HG02763 (cell line): Measurements from ENCODE around the gene PRKN.

ENCODE experiments used
- ATAC-seq: cut with Tn5 transposase; IDR thresholded peaks from one replicate; pipeline ENCODE4 v1.9.1; 2021; ENCODE audit warnings: mild to moderate bottlenecking, moderate library complexity; ENCODE audit not compliant: unreplicated experiment

Gene PRKN

DNA sequence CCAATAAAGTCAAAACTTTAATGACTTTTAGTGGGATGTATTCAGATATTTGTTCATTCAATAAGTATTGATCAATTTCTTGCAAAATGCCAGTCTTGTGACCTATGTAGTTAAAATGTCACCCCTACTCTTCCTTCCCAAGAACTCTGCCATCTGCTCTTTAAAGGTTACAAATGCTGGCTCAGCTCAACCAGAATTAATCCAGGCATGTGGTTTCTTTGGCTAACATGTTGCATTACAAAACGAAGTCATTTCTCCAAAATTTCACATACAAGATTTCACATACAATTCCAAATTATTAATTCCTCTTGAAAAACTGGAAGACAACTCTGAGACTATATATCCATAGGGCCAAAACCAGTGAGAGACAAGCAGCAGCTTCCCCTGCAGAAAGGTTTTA is 395.7 kb downstream of the PRKN start:
- no peak for ATAC-seq

DNA sequence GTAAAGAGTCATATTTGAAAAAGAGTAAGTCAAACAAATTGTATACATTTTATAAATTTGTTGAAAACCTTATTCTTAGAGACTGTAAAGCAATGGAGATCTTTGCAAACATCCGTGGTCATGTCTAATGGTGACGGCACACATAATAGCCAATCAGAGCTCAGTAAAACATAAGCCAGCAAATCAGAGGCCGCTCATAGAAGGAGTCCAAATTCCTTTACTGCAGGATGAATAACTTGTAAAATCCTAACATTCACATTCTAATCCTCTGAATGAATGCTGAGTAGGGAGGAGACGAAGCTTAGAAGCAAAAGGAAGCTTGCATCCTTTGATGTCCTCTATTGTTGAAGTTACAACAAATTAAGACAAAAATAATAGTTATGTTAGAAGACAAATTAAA is 401.7 kb downstream of the PRKN start:
- ATAC-seq: no peak

DNA sequence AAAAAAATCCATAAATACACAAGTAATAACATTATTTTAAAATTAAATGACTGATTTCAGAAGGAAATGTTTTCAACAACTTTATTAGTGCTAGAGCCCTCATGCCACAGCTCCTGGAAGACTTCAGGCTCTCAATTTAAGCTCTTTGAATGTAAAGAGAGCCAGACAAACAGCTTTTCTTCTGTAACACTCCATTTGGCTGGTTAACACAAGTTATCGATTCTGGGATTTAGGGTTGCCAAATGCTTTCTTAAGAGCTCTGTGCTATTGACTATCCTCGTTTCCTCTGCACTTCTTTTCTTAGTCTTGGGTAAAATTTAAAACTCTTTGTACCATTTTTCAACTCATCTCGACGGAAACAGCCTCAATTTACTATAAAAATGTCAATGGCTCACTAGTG is 402.5 kb downstream of the PRKN start:
- ATAC-seq: no peak

DNA sequence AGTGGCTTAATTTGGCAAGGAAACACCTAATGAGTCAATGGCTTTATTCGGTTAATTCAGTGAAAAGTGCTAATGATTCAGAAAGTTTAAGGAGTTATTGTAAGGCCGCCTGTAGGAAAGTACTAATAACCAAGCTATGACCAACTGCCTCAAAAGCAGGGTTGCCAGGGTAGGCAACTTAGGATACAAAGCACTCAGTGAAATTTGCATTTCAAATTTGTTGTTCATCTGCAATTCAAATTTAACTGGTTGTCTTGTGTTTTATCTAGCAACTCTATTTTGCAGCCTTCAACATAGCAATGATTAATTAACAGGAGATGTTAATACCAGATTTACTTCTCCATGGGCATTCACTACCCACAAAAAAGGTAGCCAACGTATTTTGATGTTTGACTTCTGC is 412.3 kb downstream of the PRKN start:
- ATAC-seq: no peak

DNA sequence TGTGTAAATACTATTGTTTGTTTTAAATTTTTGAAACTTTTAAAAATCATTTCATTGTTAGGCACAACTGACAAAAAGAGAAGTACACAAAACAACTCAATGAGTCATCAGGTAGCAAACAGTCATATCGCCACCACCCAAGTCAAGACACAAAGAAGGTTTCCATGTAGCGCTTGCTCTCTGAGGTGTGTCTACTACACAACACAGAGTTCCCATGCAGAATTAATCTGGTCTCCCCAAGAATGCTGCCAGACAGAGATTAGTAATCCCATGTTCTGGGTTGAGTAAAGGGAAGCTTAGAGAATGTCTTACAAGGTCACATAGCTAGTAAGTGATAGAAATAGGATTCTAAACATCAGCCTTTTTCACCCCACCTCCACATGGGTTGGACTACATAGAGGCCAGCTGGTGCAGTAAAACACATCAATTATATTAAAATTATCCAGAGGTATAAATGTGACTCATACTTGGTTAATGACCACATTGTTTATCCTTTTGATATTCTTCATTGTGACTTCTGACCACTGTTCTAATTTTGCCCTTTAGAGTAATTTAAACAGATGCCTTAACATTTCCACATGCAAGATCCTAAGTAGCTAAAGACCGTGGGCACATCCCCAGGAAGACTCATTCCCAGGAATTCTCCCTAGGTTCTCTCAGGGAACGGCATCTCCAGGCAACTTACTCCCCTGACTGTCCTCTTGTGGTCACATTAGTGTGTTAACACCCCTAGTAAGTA is 413.5 kb downstream of the PRKN start:
- no peak for ATAC-seq

DNA sequence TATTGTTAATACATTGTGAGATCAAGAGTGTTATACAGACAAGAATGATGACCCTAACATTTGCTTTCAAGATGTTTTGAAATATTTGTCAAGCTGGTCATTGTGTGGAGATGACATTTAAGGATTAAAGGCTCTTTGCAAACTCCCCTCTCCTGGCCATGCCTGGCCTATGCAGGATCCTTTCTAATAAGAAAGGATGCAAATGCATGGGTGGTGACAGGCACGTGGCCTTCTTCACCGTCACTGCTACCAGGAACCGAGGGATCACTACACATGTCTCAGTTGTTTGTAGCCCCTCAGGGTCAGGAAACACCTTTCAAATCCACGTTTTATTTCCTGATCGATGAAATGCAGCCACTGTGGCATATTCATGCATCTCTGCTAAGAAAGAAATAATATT is 419.7 kb downstream of the PRKN start:
- no peak for ATAC-seq

GRCh38 chr6:162306616-162307015 is 420.9 kb downstream of the PRKN start:
- no peak for ATAC-seq

DNA sequence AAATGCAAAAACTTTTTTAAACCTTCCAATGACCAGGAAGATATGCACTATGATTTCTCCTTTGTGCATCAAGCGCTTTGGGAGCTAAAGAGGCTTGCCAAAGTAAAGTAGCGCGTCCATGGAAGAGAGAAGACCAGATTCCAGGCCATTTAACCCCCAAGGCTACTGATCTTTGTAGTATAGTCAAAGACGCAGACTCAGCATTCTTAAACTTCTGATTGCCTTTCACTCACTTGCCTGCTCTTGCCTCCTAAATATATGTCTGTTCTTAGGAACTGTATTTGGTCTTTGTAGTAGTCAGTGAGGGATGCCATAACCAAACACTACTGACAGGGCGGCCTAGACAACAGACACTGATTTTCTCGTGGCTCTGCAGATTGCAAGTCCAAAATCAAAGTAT is 426.4 kb downstream of the PRKN start:
- no peak for ATAC-seq

GRCh38 chr6:162294029-162294428 is 433.5 kb downstream of the PRKN start:
- no peak for ATAC-seq

GRCh38 chr6:162292915-162293314 is 434.7 kb downstream of the PRKN start:
- no peak for ATAC-seq

DNA sequence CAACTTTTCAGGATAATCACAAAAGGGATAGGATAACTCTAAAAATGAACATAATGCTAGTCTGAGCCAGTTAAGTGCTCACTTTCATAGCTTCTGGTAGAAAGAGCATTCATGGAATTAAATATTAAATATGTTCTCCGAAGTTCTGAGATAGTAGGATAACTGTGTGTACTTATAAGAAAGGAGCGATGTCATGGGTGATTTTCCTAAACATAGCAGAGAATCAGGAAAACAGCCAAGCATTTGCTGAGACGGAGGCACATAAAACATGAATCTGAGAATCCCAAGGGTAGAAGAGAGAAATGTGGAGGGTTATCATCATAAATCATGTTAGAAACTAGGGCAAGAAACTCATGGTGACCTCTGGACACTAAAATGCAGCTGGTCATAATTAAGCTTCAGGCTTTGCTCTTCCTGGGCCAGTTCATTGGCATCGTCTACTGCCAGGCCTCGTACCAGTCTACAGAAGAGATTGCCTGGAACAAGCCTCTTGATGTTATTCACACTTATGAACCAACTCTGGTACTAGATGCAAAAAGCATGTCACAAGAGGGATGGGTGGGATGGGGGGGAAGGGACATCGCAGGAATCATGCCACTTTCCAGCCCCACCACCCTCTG is 436.6 kb downstream of the PRKN start:
- ATAC-seq: no peak

DNA sequence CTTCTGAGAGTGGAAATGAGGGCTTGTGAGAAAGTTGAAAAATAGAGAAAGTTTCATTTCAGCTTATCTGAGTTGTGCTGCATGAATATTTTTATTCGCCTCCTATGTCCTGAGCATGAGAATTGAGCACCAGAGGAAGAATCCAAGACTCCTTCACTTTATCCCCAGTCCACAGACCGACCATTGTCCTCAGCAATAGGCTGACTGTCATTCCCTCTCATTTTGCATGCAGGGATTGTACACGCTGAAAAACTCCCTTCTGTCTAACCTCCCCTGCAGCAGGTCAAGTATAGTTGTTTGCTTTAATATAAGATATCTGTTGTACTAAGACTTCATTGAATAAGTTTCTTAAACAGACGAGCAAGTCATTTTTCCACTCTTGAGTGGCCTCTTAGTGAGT is 437.6 kb downstream of the PRKN start:
- no peak for ATAC-seq

DNA sequence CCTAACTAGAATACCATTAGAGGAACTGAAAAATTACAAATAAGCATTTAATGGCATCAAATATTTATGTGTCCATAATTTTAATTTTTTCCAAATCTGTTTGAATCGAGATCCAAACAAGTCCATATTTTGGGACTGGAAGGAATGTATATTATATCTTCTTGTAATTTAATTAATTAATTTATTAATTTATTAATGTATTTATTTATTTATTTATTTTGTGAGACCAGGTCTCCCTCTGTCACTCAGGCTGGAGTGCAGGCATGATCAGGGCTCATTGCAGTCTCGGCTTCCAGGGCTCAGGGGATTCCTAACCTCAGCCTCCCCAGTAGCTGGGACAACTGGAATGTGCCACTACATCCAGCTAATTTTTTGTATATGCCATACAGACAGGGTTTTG is 453.6 kb downstream of the PRKN start:
- ATAC-seq: no peak

DNA sequence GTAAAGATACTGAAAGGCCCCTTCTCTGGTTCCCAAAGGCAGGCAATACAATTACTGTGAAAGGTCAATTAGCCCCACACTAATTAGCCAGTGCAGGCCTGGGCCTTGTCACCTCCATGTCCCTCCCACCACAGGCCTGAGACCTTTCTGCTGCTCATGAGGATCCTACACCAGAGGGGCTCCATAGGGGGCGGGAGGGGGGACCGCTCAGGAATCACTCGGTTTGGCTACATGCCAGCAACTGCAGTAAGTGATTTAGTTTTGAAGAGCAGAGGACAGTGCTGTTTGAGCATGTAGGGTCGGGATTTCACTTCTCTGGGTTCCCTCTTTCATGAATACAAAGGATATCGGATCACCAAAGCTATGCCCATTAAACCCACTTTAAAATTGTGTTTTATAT is 455.6 kb downstream of the PRKN start:
- no peak for ATAC-seq

DNA sequence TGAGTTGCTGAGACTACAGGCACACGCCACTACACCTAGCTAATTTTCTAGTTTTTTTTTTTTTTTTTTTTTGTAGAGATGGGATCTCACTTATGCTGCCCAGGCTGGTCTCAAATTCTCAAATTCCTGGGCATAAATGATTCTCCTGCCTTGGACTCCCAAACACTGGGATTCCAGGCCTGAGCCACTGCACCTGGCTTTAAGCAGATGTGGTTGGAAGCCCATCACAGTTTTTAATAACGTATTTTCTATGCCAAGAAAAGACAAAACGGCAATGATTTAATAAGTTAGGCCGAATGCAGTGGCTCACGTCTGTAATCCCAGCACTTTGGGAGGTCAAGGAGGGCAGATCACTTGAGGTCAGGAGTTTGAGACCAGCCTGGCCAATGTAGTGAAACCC is 456.6 kb downstream of the PRKN start:
- no peak for ATAC-seq

- ATAC-seq: no peak
Observed at GRCh38 chr6:162267641-162268040, 459.9 kb downstream of the PRKN start.

DNA sequence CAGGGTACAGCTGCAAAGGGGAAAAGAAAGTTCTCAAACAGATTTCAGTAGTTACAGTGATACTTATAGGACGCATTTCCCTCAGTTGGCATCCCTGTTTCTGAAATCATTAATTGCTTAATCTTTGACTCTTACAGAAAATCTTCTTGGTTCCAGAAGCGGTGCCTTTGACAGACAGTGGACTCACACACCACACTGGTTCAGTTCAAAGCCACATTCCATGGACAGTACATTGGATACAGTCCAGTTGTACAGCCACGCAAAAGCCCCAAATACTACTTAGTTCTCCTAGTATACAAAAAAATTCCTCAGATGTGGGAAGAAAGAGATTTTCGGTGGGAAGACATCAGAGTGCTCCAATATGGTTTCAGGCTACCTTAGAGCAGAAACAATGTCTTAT is 460.4 kb downstream of the PRKN start:
- no peak for ATAC-seq

DNA sequence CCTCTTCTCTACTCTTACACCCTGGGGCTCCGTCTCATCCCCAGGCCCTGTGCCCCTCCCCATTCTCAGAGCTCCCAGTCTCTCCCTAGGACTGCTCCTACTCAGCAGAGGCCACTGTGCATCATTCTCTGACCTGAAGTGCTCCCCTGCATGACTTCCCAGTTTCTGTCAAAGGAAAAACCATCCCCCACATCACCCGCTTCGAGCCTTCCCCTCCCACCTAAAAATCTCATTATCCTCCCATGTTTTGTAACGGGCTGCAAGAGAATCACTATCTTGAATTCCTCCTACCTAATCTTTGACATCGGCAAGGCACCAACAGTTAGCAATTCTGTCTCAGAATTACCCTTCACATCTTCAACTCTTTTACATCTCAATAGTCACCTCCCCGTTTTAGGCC is 463.0 kb downstream of the PRKN start:
- no peak for ATAC-seq

- no peak for ATAC-seq
Observed at GRCh38 chr6:162262466-162263196, 464.9 kb downstream of the PRKN start.

GRCh38 chr6:162261598-162261997 is 466.0 kb downstream of the PRKN start:
- no peak for ATAC-seq

GRCh38 chr6:162260027-162260426 is 467.5 kb downstream of the PRKN start:
- ATAC-seq: no peak

- no peak for ATAC-seq
Observed at GRCh38 chr6:162258647-162259046, 468.9 kb downstream of the PRKN start.
